Activated effector memory CD4-positive, alpha-beta T cell treated with anti-CD3 and anti-CD28 coated beads, Interleukin-2, amount 50 U/mL, for 16 hours (primary cell): Measurements from ENCODE around the gene DSC1.

Source experiments
- DNase-seq: peaks from one replicate; pipeline ENCODE4 v3.0.0-alpha.2; 2020

The DSC1 gene

GRCh38 chr18:31102941-31103340 is 59.7 kb downstream of the DSC1 start:
- no peak for DNase-seq

GRCh38 chr18:31102025-31102684 is 60.5 kb downstream of the DSC1 start, which contains the start of gene DSC2:
Gene DSC2, minus strand, starts transcription at chr18:31102421. Its CDS starts 450 bp downstream, at chr18:31101971.
- no peak for DNase-seq

- no peak for DNase-seq
These were observed 61.3 kb downstream of the DSC1 start for GRCh38 chr18:31101183-31102024.

- DNase-seq: no peak
These were observed 62.0 kb downstream of the DSC1 start for GRCh38 chr18:31100436-31101182.

GRCh38 chr18:31099450-31100230 is 63.0 kb downstream of the DSC1 start:
- no peak for DNase-seq

GRCh38 chr18:31098878-31099277 is 63.8 kb downstream of the DSC1 start:
- no peak for DNase-seq

GRCh38 chr18:31097666-31098065 is 65.0 kb downstream of the DSC1 start:
- no peak for DNase-seq

GRCh38 chr18:31093880-31094279 is 68.8 kb downstream of the DSC1 start:
- no peak for DNase-seq

- no peak for DNase-seq
These were observed 69.4 kb downstream of the DSC1 start for GRCh38 chr18:31093294-31093693.

GRCh38 chr18:31091350-31091749 is 71.3 kb downstream of the DSC1 start:
- no peak for DNase-seq

GRCh38 chr18:31088532-31088931 is 74.1 kb downstream of the DSC1 start:
- DNase-seq: no peak

- DNase-seq: no peak
These were observed 82.7 kb downstream of the DSC1 start for GRCh38 chr18:31079973-31080372.
